ENCODE measurements around the gene PEX6. TPM values are rescaled to one million over a fixed set of nuclear protein-coding genes. Genes with fewer than 3 reads are reported as not detected.

Gene PEX6
- total and polyA plus RNA-seq, 2 of the 13 experiments (the other 11 are each of a cell fraction or from before 2014, with no cell fraction given) = 5.1 to 6.7 TPM

DNA sequence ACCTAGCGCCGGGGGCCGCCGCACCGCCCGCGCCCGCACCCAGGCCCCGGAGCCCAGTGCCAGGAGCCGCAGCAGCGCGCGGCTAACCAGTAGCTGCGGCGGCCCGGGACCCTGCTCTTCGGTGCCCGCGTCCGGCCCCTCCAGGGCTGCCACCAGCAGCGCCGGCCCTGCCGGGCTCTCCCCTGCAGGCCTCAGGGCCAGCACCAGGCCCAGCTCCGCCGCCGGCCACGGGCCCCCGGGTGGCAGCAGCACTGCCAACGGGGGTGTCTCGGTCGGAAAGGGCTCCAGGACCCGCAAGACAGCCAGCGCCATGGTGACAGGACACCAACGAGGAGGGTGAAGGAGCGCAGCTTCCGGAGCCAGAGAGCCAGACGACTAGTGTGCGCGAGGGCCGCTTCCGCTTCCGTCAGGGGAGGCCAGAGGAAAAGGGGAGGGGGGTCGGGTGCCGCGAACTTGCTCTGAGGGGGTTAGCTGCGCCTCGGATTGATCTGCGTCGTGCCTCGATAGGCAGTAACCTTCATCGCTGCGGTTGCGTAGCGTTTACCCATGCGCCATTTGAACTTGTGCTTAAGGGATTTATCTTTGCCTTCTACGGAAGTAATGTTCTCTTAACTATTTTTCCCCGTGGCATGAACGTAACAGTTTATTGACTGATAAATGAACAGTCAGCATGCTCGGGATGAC, at the start of gene PEX6 (continued):
- TF ChIP-seq SNRNP70 (IDR thresholded peaks at IDR 0.05; ENCODE audit: low read depth, low read length) = no peak
- TF ChIP-seq, protein P1, sequence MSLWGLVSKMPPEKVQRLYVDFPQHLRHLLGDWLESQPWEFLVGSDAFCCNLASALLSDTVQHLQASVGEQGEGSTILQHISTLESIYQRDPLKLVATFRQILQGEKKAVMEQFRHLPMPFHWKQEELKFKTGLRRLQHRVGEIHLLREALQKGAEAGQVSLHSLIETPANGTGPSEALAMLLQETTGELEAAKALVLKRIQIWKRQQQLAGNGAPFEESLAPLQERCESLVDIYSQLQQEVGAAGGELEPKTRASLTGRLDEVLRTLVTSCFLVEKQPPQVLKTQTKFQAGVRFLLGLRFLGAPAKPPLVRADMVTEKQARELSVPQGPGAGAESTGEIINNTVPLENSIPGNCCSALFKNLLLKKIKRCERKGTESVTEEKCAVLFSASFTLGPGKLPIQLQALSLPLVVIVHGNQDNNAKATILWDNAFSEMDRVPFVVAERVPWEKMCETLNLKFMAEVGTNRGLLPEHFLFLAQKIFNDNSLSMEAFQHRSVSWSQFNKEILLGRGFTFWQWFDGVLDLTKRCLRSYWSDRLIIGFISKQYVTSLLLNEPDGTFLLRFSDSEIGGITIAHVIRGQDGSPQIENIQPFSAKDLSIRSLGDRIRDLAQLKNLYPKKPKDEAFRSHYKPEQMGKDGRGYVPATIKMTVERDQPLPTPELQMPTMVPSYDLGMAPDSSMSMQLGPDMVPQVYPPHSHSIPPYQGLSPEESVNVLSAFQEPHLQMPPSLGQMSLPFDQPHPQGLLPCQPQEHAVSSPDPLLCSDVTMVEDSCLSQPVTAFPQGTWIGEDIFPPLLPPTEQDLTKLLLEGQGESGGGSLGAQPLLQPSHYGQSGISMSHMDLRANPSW (CRISPR knock-in tag; IDR thresholded peaks at IDR 0.05; ENCODE audit: borderline replicate concordance) = peak; percentile 86; the same call in 1 of the 2 replicates
- TF ChIP-seq EED (CRISPR knock-in tag; IDR thresholded peaks at IDR 0.05) = no peak
- TF ChIP-seq, protein P2, sequence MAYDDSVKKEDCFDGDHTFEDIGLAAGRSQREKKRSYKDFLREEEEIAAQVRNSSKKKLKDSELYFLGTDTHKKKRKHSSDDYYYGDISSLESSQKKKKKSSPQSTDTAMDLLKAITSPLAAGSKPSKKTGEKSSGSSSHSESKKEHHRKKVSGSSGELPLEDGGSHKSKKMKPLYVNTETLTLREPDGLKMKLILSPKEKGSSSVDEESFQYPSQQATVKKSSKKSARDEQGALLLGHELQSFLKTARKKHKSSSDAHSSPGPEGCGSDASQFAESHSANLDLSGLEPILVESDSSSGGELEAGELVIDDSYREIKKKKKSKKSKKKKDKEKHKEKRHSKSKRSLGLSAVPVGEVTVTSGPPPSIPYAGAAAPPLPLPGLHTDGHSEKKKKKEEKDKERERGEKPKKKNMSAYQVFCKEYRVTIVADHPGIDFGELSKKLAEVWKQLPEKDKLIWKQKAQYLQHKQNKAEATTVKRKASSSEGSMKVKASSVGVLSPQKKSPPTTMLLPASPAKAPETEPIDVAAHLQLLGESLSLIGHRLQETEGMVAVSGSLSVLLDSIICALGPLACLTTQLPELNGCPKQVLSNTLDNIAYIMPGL (CRISPR knock-in tag; IDR thresholded peaks at IDR 0.05; ENCODE audit: borderline replicate concordance in 1 of 2, low read depth in 1 of 2) = peak; percentile 81 to 86
- peak; percentile 84; the same call in 1 of the 2 replicates for TF ChIP-seq SMAD3 (CRISPR knock-in tag; IDR thresholded peaks at IDR 0.05)
- TF ChIP-seq CEBPG (CRISPR knock-in tag; IDR thresholded peaks at IDR 0.05) = peak; percentile 54
- peak; percentile 55; the same call in 1 of the 2 replicates for TF ChIP-seq ZNF546 (CRISPR knock-in tag; conservative IDR thresholded peaks at IDR 0.05)
- TF ChIP-seq, protein P3, sequence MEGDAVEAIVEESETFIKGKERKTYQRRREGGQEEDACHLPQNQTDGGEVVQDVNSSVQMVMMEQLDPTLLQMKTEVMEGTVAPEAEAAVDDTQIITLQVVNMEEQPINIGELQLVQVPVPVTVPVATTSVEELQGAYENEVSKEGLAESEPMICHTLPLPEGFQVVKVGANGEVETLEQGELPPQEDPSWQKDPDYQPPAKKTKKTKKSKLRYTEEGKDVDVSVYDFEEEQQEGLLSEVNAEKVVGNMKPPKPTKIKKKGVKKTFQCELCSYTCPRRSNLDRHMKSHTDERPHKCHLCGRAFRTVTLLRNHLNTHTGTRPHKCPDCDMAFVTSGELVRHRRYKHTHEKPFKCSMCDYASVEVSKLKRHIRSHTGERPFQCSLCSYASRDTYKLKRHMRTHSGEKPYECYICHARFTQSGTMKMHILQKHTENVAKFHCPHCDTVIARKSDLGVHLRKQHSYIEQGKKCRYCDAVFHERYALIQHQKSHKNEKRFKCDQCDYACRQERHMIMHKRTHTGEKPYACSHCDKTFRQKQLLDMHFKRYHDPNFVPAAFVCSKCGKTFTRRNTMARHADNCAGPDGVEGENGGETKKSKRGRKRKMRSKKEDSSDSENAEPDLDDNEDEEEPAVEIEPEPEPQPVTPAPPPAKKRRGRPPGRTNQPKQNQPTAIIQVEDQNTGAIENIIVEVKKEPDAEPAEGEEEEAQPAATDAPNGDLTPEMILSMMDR (CRISPR knock-in tag; IDR thresholded peaks at IDR 0.05) = peak; percentile 33; the same call in 1 of the 2 replicates
- TF ChIP-seq, protein P4, sequence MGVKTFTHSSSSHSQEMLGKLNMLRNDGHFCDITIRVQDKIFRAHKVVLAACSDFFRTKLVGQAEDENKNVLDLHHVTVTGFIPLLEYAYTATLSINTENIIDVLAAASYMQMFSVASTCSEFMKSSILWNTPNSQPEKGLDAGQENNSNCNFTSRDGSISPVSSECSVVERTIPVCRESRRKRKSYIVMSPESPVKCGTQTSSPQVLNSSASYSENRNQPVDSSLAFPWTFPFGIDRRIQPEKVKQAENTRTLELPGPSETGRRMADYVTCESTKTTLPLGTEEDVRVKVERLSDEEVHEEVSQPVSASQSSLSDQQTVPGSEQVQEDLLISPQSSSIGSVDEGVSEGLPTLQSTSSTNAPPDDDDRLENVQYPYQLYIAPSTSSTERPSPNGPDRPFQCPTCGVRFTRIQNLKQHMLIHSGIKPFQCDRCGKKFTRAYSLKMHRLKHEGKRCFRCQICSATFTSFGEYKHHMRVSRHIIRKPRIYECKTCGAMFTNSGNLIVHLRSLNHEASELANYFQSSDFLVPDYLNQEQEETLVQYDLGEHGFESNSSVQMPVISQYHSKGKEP (CRISPR knock-in tag; IDR thresholded peaks at IDR 0.05) = no peak
- TF ChIP-seq, protein P5, sequence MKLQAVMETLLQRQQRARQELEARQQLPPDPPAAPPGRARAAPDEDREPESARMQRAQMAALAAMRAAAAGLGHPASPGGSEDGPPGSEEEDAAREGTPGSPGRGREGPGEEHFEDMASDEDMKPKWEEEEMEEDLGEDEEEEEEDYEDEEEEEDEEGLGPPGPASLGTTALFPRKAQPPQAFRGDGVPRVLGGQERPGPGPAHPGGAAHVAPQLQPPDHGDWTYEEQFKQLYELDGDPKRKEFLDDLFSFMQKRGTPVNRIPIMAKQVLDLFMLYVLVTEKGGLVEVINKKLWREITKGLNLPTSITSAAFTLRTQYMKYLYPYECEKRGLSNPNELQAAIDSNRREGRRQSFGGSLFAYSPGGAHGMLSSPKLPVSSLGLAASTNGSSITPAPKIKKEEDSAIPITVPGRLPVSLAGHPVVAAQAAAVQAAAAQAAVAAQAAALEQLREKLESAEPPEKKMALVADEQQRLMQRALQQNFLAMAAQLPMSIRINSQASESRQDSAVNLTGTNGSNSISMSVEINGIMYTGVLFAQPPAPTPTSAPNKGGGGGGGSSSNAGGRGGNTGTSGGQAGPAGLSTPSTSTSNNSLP (IDR thresholded peaks at IDR 0.05; ENCODE audit: low read depth, low read length) = peak; percentile 50; the same call in 1 of the 2 replicates
- TF ChIP-seq CAMTA2 (CRISPR knock-in tag; IDR thresholded peaks at IDR 0.05; ENCODE audit: borderline replicate concordance) = peak; percentile 77; the same call in 1 of the 2 replicates
- TF ChIP-seq, protein P6, sequence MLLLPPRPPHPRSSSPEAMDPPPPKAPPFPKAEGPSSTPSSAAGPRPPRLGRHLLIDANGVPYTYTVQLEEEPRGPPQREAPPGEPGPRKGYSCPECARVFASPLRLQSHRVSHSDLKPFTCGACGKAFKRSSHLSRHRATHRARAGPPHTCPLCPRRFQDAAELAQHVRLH (CRISPR knock-in tag; IDR thresholded peaks at IDR 0.05; ENCODE audit: borderline replicate concordance, low read depth) = peak; percentile 92
- peak; percentile 93 for TF ChIP-seq ELF1 (CRISPR knock-in tag; IDR thresholded peaks at IDR 0.05)
- TF ChIP-seq PCBP1 (IDR thresholded peaks at IDR 0.05; ENCODE audit: borderline replicate concordance, low read depth, low read length) = no peak
- TF ChIP-seq, protein P7, sequence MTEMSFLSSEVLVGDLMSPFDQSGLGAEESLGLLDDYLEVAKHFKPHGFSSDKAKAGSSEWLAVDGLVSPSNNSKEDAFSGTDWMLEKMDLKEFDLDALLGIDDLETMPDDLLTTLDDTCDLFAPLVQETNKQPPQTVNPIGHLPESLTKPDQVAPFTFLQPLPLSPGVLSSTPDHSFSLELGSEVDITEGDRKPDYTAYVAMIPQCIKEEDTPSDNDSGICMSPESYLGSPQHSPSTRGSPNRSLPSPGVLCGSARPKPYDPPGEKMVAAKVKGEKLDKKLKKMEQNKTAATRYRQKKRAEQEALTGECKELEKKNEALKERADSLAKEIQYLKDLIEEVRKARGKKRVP (CRISPR knock-in tag; IDR thresholded peaks at IDR 0.05) = peak in 1 of 2 experiments; percentile 58; a peak in 1 of 4 replicates

Measured in HepG2 (cell line).